Spinal cord (tissue), 10 donors: ENCODE data around the gene GABRB3. TPM values are rescaled to one million over a fixed set of nuclear protein-coding genes. Genes with fewer than 3 reads are reported as not detected.

Experiments
- DNase-seq, 6 donors: peaks; one replicate each; pipeline versions ENCODE4 v3.0.0 to v3.0.0-alpha.2; 2013 to 2015; ENCODE audit warnings: low spot score in 6 of 6, low read depth in 4 of 6
- H3K27ac ChIP-seq: one replicate; pipeline ENCODE4 v1.5.1; 2013; ENCODE audit warnings: low read depth, low read length, control low read depth
- H3K27me3 ChIP-seq: one replicate; pipeline ENCODE4 v1.6.1; 2013; ENCODE audit warnings: low read length; ENCODE audit not compliant: control insufficient read depth, insufficient read depth
- H3K36me3 ChIP-seq: one replicate; pipeline ENCODE4 v1.6.1; 2013; ENCODE audit warnings: low read length; ENCODE audit not compliant: control insufficient read depth, insufficient read depth
- H3K4me1 ChIP-seq: one replicate; pipeline ENCODE4 v1.6.1; 2013; ENCODE audit warnings: low read length; ENCODE audit not compliant: control insufficient read depth, insufficient read depth
- H3K4me3 ChIP-seq: one replicate; pipeline ENCODE4 v1.5.1; 2013; ENCODE audit warnings: low read depth, low read length, control low read depth
- H3K9me3 ChIP-seq: one replicate; pipeline ENCODE4 v1.6.1; 2013; ENCODE audit warnings: low read length; ENCODE audit not compliant: control insufficient read depth, insufficient read depth
- WGBS: methylation state at CpG from one replicate; pipeline ENCODE4 v1.1.5; 2013; ENCODE audit warnings: missing lambda C conversion rate; ENCODE audit not compliant: insufficient coverage; 5-methylcytosine and 5-hydroxymethylcytosine counted together
- polyA plus RNA-seq, 2 donors: library from polyadenylated mRNA; unstranded; fragments of 120-200 nt; gene quantifications; one replicate each; pipeline ENCODE4 v1.2.1, GENCODE V29; 2013; ENCODE audit not compliant: insufficient read length in 2 of 2
- total RNA-seq, 2 donors: library from RNA; depleted of rRNA in 1 of 2; stranded (reverse); fragments of 120-200 nt in 1 of 2; fragments of >200 nt in 1 of 2; gene quantifications; one replicate each; pipeline versions ENCODE4 v1.2.3 to v1.2.4, GENCODE V29; 2013 to 2014
- donor health status: healthy.

The GABRB3 gene
- total and polyA plus RNA-seq, 4 donors = 28.7 to 79.5 (median 70.3) TPM

DNA sequence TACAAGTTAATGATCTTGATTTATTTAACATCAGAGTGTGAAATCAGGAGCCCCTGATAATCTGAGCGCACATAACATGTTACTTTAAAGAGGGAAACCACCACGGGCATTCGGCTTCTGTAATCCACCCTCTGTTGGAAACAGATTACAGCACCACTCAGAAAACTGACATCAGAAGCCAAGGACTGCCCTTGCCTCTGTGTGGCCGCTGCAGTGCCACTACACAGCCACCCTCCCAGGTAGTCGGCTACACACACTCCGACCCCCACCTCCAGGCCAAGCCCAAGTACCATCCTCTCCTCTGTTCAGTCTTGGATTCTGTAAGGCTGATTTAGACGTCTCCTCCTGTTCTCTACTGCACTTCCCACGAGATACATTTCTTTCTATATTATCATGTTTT is 251.7 kb downstream of the GABRB3 start:
- no peak overlapping the region for H3K4me3 ChIP-seq
- no peaks in the 10 kb centered on the region for H3K27me3 ChIP-seq
- peaks cover 7% of the 10 kb centered on the region for H3K4me1 ChIP-seq
- peak in 2 of 6 donors; percentile 12 to 44 for DNase-seq
- WGBS = 53% methylated on average over 6 of the region's 8 CpGs
- no peak overlapping the region for H3K27ac ChIP-seq
- H3K36me3 ChIP-seq = no peaks in the 10 kb centered on the region
- H3K9me3 ChIP-seq = no peaks in the 10 kb centered on the region

GRCh38 chr15:26518885-26519284 is 254.0 kb downstream of the GABRB3 start:
- no peaks in the 10 kb centered on the region for H3K36me3 ChIP-seq
- 98% methylated on average over 4 of the region's 6 CpGs for WGBS
- no peaks in the 10 kb centered on the region for H3K27me3 ChIP-seq
- no peak for DNase-seq
- H3K4me1 ChIP-seq = peaks cover 7% of the 10 kb centered on the region
- no peaks in the 10 kb centered on the region for H3K9me3 ChIP-seq
- no peak overlapping the region for H3K4me3 ChIP-seq
- H3K27ac ChIP-seq = no peak overlapping the region

DNA sequence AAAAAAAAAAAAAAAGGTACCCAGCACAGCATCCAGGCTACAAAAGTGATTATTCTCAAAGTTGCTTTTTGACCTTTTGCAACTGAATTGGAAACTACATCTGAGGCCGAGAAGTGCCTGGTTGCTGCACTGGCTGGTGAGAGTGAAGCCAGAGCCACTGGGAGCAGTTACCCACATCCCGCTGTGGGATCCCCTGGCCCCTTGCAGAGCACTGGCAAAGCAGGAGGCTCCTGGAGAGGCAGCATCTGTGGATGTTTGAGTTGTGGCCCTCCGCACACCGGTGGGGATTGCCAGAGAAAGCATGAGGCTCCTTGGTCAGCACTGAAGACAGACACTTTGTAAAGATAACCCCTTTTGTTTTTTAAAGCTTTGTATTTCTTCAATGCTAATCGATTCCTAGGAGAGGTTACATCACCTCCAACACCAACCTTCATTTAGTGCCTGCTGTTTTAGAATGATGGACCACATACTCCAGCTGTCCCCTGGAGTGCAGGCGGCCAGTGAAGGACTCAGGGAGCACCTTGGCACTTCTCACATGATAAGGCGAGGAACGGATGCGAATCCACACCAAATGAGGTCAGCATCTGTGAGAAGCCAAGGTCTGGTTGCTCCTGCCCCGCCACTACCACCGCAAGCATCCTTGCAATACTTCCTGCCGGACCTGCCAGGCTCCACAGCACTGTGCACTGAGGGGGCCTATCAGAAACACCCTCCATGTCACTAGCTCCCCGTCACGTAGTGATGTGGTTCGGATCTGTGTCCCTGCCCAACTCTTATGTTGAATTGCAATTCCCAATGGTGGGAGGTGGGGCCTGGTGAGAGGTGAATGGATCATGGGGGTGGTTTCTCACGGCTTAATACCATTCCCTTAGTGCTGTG is 256.5 kb downstream of the GABRB3 start:
- peaks cover 7% of the 10 kb centered on the region for H3K4me1 ChIP-seq
- 95% methylated on average over 12 of the region's 16 CpGs for WGBS
- H3K9me3 ChIP-seq = peaks cover 1% of the 10 kb centered on the region
- no peak overlapping the region for H3K4me3 ChIP-seq
- H3K27ac ChIP-seq = no peak overlapping the region
- H3K36me3 ChIP-seq = no peaks in the 10 kb centered on the region
- no peaks in the 10 kb centered on the region for H3K27me3 ChIP-seq
- no peak for DNase-seq

DNA sequence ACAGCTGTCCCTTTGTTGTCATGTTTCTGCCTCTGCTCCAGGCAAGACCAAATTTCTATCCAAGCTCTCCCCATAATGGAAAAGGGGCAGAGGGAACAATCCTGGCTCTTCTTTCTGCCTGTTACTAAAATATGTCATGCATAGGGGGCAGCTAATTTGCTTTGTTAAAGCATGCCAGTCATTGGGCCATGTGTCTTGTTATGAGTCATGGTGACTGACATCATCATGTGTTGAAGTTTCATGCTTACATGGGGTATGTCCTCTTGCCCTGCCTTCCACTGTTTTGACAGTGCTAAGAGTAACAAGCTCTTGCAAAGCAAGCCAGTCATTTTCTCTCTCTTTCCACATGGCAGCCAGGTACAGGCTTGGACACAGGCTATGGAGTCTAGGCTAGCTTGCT is 268.9 kb downstream of the GABRB3 start:
- no peaks in the 10 kb centered on the region for H3K4me1 ChIP-seq
- no peaks in the 10 kb centered on the region for H3K9me3 ChIP-seq
- H3K36me3 ChIP-seq = no peaks in the 10 kb centered on the region
- H3K27ac ChIP-seq = no peak overlapping the region
- no peak for DNase-seq
- H3K4me3 ChIP-seq = no peak overlapping the region
- no peaks in the 10 kb centered on the region for H3K27me3 ChIP-seq

Other genes with a start within 250 kb of the GABRB3 start
- 10 to 100 TPM in 1 of 2 donors, 1 to 10 TPM in 1; 7.9 to 30.6 TPM for gene GABRA5, start 94.0 kb upstream of the GABRB3 start, total RNA-seq
- gene GABRA5, start 94.0 kb upstream of the GABRB3 start, polyA plus RNA-seq = 10 to 100 TPM; 31.5 to 33.8 TPM
- gene GABRG3, start 198.1 kb upstream of the GABRB3 start, total RNA-seq = 10 to 100 TPM in 1 of 2 donors, 1 to 10 TPM in 1; 5.7 to 23.7 TPM
- gene GABRG3, start 198.1 kb upstream of the GABRB3 start, polyA plus RNA-seq = 10 to 100 TPM; 10.4 to 10.5 TPM